Measurements from ENCODE around the gene DNER. TPM values are rescaled to one million over a fixed set of nuclear protein-coding genes. Genes with fewer than 3 reads are reported as not detected.

The DNER gene
- polyA plus RNA-seq, 3 donors, result 0.12 to 0.20 (median 0.16) TPM

- Mint-ChIP-seq H3K4me3 (no peak overlapping the region), H3K36me3 (no peaks in the 10 kb centered on the region), H3K27me3 (ENCODE audit: low read depth in 3 of 3) (peaks cover 8 to 17% (median 9%) of the 10 kb centered on the region in 3 donors), H3K9me3 (peaks cover 0 to 5% (median 1%) of the 10 kb centered on the region in 7 donors), H3K27ac (peak overlapping the region in 2 of 7 donors; percentile 9 to 84), H3K4me1 (peaks cover 13% of the 10 kb centered on the region)
- DNase-seq, result no peak
- no peak overlapping the region for H2AFZ ChIP-seq (ENCODE audit: insufficient read depth, low read depth, low read length, poor library complexity, severe bottlenecking)
- no peaks in the 10 kb centered on the region for H3K79me2 ChIP-seq (ENCODE audit: insufficient read depth, low read length)
- no peaks in the 10 kb centered on the region for H3K36me3 ChIP-seq (replicated peaks in 1 of 2; ENCODE audit: control insufficient read depth in 1 of 2, insufficient read depth in 2 of 2, low read length in 2 of 2)
- H3K27ac ChIP-seq (ENCODE audit: low read depth in 1 of 2, low read length in 2 of 2), result peak overlapping the region in 1 of 2 donors; percentile 13
- peaks cover 0 to 6% of the 10 kb centered on the region in 2 donors for H3K27me3 ChIP-seq (ENCODE audit: control insufficient read depth in 2 of 2, insufficient read depth in 2 of 2, low read length in 2 of 2)
- TF ChIP-seq CTCF (IDR thresholded peaks at IDR 0.05), result no peak
- intact Hi-C loops (cut with micrococcal nuclease), result no loop called here
- no peaks in the 10 kb centered on the region for H3K9me3 ChIP-seq (replicated peaks in 1 of 2; ENCODE audit: control insufficient read depth in 1 of 2, insufficient read depth in 1 of 2, low read length in 2 of 2)
- no peak overlapping the region for H3K9ac ChIP-seq (ENCODE audit: insufficient read depth, low read length, poor library complexity, severe bottlenecking)
- H3K4me2 ChIP-seq (replicated peaks; ENCODE audit: extremely low read depth, low read length, poor library complexity, severe bottlenecking), result no peak overlapping the region
- WGBS (ENCODE audit: insufficient coverage), result 91% methylated on average over 7 of the region's 11 CpGs
- H3K4me3 ChIP-seq (replicated peaks in 1 of 3; ENCODE audit: low read depth in 2 of 3, low read length in 3 of 3), result no peak overlapping the region
- H4K20me1 ChIP-seq (ENCODE audit: insufficient read depth, low read length), result no peaks in the 10 kb centered on the region
- H3K4me1 ChIP-seq (ENCODE audit: control insufficient read depth in 1 of 2, insufficient read depth in 2 of 2, low read length in 2 of 2), result peaks cover 4 to 9% of the 10 kb centered on the region in 2 donors
These were observed 268.7 kb downstream of the DNER start for GRCh38 chr2:229445501-229446211.

- Histone ChIP-seq H3K27ac (ENCODE audit: low read depth in 1 of 2, low read length in 2 of 2) (peak overlapping the region in 1 of 2 donors; percentile 13), H3K4me1 (ENCODE audit: control insufficient read depth in 1 of 2, insufficient read depth in 2 of 2, low read length in 2 of 2) (peaks cover 4 to 9% of the 10 kb centered on the region in 2 donors), H3K4me2 (replicated peaks; ENCODE audit: extremely low read depth, low read length, poor library complexity, severe bottlenecking) (no peak overlapping the region), H4K20me1 (ENCODE audit: insufficient read depth, low read length) (no peaks in the 10 kb centered on the region), H3K4me3 (replicated peaks in 1 of 3; ENCODE audit: low read depth in 2 of 3, low read length in 3 of 3) (no peak overlapping the region), H3K27me3 (ENCODE audit: control insufficient read depth in 2 of 2, insufficient read depth in 2 of 2, low read length in 2 of 2) (peaks cover 2 to 6% of the 10 kb centered on the region in 2 donors), H3K36me3 (replicated peaks in 1 of 2; ENCODE audit: control insufficient read depth in 1 of 2, insufficient read depth in 2 of 2, low read length in 2 of 2) (no peaks in the 10 kb centered on the region), H3K9me3 (replicated peaks in 1 of 2; ENCODE audit: control insufficient read depth in 1 of 2, insufficient read depth in 1 of 2, low read length in 2 of 2) (no peaks in the 10 kb centered on the region), H3K9ac (ENCODE audit: insufficient read depth, low read length, poor library complexity, severe bottlenecking) (no peak overlapping the region), H2AFZ (ENCODE audit: insufficient read depth, low read depth, low read length, poor library complexity, severe bottlenecking) (no peak overlapping the region), H3K79me2 (ENCODE audit: insufficient read depth, low read length) (no peaks in the 10 kb centered on the region)
- H3K27me3 Mint-ChIP-seq (ENCODE audit: low read depth in 3 of 3), result peaks cover 9 to 23% (median 12%) of the 10 kb centered on the region in 3 donors
- no peak for TF ChIP-seq CTCF (IDR thresholded peaks at IDR 0.05)
- intact Hi-C loops (cut with micrococcal nuclease), result no loop called here
- H3K4me3 Mint-ChIP-seq, result no peak overlapping the region
- 61% methylated on average over 5 of the region's 7 CpGs for WGBS (ENCODE audit: insufficient coverage)
- DNase-seq, result peak; percentile 66 to 86 (median 70)
- peaks cover 0 to 4% (median 2%) of the 10 kb centered on the region in 7 donors for H3K9me3 Mint-ChIP-seq
- H3K4me1 Mint-ChIP-seq, result peaks cover 13% of the 10 kb centered on the region
- peak overlapping the region in 5 of 7 donors; percentile 20 to 84 (median 60) for H3K27ac Mint-ChIP-seq
- H3K36me3 Mint-ChIP-seq, result no peaks in the 10 kb centered on the region
These were observed 269.3 kb downstream of the DNER start for GRCh38 chr2:229445019-229445418.
